ENCODE results near the gene MCL1.
"Not testable (repeated sequence)": the region's sequence is repeated elsewhere in the genome, so short reads cannot be mapped to it uniquely, and the experiment has no call there.

The MCL1 gene

GRCh38 chr1:150579110-150579944, at the start of gene MCL1:
Gene MCL1 (minus strand): TSS chr1:150579610. CDS start chr1:150579530, 80 bp downstream.
- peak; percentile 95 for DNase-seq

- no peak for DNase-seq
Observed at GRCh38 chr1:150628766-150629114, 49.3 kb upstream of the MCL1 start.

GRCh38 chr1:150627826-150628410, 48.5 kb upstream of the MCL1 start:
- DNase-seq: no peak

GRCh38 chr1:150626150-150626549, 46.7 kb upstream of the MCL1 start:
- DNase-seq: no peak

GRCh38 chr1:150624546-150624945, 45.1 kb upstream of the MCL1 start:
- DNase-seq: not testable (repeated sequence)

- DNase-seq: not testable (repeated sequence)
Observed at GRCh38 chr1:150624134-150624533, 44.7 kb upstream of the MCL1 start.

- no peak for DNase-seq
Observed at GRCh38 chr1:150622303-150622975, 43.0 kb upstream of the MCL1 start.

GRCh38 chr1:150621497-150622302, 42.3 kb upstream of the MCL1 start:
- peak; percentile 79 for DNase-seq

- DNase-seq: no peak
Observed at GRCh38 chr1:150620919-150621318, 41.5 kb upstream of the MCL1 start.

GRCh38 chr1:150619576-150620509, 40.4 kb upstream of the MCL1 start:
- peak; percentile 47 for DNase-seq

- DNase-seq: peak; percentile 40
Observed at GRCh38 chr1:150615346-150616201, 36.2 kb upstream of the MCL1 start.

- peak; percentile 71 for DNase-seq
Observed at GRCh38 chr1:150613061-150613920, 33.9 kb upstream of the MCL1 start.

GRCh38 chr1:150612014-150612345, 32.6 kb upstream of the MCL1 start:
- DNase-seq: no peak

GRCh38 chr1:150610576-150610975, 31.2 kb upstream of the MCL1 start:
- no peak for DNase-seq

- no peak for DNase-seq
Observed at GRCh38 chr1:150609732-150610131, 30.3 kb upstream of the MCL1 start.

GRCh38 chr1:150606463-150607142, 27.2 kb upstream of the MCL1 start:
- DNase-seq: no peak

- DNase-seq: not testable (repeated sequence)
Observed at GRCh38 chr1:150605451-150605731, 26.0 kb upstream of the MCL1 start.

- no peak for DNase-seq
Observed at GRCh38 chr1:150604226-150604588, 24.8 kb upstream of the MCL1 start.

GRCh38 chr1:150603711-150604110, 24.3 kb upstream of the MCL1 start:
- no peak for DNase-seq

GRCh38 chr1:150602372-150602771, 23.0 kb upstream of the MCL1 start:
- not testable (repeated sequence) for DNase-seq
